NCI-H1105 (cell line): ENCODE measurements around the gene CLCN2.
"Not testable (repeated sequence)": the region's sequence is repeated elsewhere in the genome, so short reads cannot be mapped to it uniquely, and the experiment has no call there.

Source experiments
- DNase-seq: peaks from one replicate; lab custom pipeline; 2025; lab: John Stamatoyannopoulos, UW

CLCN2 gene

DNA sequence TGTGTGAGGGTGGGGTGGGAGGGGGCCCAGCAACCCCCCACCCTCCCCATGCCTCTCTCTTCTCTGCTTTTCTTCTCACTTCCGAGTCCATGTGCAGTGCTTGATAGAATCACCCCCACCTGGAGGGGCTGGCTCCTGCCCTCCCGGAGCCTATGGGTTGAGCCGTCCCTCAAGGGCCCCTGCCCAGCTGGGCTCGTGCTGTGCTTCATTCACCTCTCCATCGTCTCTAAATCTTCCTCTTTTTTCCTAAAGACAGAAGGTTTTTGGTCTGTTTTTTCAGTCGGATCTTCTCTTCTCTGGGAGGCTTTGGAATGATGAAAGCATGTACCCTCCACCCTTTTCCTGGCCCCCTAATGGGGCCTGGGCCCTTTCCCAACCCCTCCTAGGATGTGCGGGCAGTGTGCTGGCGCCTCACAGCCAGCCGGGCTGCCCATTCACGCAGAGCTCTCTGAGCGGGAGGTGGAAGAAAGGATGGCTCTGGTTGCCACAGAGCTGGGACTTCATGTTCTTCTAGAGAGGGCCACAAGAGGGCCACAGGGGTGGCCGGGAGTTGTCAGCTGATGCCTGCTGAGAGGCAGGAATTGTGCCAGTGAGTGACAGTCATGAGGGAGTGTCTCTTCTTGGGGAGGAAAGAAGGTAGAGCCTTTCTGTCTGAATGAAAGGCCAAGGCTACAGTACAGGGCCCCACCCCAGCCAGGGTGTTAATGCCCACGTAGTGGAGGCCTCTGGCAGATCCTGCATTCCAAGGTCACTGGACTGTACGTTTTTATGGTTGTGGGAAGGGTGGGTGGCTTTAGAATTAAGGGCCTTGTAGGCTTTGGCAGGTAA lies 15.9 kb downstream of the CLCN2 start:
- peak; percentile 12 for DNase-seq

DNA sequence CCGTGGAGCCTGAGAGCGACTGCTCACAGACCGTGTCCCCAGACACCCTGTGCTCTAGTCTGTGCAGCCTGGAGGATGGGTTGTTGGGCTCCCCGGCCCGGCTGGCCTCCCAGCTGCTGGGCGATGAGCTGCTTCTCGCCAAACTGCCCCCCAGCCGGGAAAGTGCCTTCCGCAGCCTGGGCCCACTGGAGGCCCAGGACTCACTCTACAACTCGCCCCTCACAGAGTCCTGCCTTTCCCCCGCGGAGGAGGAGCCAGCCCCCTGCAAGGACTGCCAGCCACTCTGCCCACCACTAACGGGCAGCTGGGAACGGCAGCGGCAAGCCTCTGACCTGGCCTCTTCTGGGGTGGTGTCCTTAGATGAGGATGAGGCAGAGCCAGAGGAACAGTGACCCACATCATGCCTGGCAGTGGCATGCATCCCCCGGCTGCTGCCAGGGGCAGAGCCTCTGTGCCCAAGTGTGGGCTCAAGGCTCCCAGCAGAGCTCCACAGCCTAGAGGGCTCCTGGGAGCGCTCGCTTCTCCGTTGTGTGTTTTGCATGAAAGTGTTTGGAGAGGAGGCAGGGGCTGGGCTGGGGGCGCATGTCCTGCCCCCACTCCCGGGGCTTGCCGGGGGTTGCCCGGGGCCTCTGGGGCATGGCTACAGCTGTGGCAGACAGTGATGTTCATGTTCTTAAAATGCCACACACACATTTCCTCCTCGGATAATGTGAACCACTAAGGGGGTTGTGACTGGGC lies 16.7 kb downstream of the CLCN2 start:
- DNase-seq, result no peak

DNA sequence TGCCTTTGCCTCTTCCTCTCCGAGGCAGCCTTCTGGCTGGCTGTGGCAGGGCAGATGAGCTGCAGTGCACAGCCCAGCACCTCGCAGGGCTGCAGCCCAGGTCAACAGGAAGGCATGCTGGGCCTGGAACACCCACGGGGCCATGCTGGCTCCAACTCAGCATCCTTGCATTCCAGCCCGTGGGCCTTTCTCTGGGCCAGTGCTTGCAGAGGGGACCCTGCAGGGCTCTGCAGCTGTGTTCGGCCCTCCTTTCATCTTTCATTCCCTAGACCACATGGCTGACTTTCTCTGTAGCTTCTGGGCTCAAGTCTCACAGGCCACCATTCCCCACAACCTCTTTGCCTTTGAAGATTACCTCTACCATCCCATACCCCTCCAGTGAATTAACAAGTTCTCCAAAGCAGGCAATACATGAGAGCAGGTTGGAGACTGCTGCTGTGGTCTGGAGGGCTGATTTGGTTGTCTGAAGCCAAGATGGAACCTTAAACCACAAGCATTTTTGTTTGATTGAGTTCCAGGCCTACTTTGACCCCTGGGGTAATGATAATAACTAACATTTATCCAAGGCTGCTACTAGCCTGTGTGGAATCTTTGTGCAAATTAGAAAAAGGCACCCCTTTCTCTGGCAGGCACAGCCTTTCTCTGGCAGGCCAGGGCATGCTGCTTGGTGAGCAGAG lies 18.1 kb downstream of the CLCN2 start:
- no peak for DNase-seq

DNA sequence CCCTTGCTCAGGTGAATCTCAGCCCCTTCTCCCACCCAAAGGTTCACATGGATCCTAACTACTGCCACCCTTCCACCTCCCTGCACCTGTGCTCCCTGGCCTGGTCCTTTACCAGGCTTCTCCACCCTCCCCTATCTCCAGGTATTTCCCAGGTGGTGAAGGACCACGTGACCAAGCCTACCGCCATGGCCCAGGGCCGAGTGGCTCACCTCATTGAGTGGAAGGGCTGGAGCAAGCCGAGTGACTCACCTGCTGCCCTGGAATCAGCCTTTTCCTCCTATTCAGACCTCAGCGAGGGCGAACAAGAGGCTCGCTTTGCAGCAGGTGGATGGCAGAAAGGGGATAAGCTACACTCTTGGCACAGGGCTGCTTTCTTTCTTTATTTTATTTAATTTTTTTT lies 19.5 kb downstream of the CLCN2 start:
- DNase-seq, result no peak

DNA sequence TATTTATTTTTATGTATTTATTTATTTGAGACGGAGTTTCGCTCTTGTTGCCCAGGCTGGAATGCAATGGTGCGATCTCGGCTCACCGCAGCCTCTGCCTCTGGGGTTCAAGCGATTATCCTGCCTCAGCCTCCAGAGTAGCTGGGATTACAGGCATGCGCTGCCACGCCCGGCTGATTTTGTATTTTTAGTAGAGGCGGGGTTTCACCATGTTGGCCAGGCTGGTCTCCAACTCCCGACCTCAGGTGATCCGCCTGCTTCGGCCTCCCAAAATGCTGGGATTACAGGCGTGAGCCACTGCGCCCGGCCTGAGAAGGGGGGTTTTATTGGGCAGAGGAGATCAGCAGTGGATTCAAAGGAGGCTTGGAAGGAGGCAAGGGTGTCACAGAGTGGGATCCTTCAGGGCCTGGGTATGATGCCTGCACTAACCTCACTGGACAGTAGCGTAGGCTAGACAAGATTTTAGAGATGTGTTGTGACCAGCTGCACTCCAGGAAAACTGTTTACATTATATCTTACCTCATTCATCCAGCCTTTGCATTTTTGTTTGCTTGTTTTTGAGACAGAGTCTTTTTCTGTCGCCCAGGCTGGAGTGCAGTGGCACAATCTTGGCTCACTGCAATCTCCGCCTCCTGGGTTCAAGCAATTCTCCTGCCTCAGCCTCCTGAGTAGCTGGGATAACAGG lies 21.8 kb downstream of the CLCN2 start:
- DNase-seq, result not testable (repeated sequence)

DNA sequence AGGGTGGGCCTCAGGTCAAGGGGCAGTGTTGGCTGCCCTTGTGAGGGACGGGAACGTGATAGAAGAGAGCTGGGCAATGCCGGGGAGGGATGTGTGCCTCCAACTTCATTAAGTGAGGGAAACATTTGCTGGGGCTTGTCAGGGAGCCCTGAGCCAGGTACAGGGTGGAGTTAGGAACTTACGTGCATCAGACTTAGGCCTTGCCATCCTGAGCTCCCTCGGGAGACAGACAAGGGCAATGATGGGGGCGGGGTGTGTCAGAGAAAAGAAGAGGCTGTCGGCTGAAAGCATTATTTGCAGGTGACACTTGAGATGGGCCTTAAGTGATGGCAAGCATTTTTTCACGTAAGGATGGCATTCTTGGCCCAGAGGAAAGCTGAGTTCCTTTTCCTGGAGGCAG lies 22.4 kb downstream of the CLCN2 start:
- DNase-seq, result peak; percentile 82

DNA sequence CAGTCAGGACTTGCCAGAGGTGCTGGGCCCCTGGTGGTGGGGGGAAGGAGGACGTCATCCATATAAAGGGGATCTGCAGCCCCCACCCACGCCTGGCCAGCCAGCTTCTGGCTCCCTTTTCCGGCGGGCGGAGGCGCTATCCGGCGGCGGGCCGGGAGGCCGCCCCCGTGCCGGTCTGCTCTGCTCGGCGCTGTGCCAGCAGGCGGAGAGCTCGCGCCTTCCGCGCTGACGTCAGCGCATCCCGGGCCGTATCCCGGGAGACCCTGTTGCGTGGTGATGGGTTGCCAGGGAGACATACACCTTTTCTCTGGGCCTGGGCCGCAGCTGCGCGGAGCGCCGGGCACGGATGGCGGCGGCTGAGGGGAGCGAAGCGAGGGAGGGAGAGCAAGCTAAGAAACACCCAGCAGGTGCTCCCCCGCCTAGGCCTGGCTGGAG lies 22.9 kb downstream of the CLCN2 start:
- peak; percentile 98 for DNase-seq

DNA sequence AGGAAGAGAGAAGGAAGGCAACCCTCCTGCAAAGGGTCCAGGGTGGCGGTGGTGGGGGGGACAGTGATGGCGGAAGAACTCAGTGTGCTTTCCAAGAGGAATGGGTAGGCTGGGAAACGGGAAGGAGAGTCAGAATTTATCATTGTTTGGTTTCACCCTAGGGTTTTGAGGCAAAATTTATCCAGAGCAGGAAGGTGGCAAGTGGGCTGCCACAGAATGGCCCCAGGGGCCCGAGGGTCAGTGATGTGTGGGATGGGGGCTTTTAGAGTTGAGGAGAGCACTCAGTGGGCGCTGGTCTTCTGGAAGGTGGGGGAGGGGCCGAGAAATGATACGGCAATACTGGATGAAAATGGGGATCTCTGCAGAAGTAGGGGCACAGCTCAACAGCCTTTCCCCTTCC lies 23.4 kb downstream of the CLCN2 start:
- no peak for DNase-seq

DNA sequence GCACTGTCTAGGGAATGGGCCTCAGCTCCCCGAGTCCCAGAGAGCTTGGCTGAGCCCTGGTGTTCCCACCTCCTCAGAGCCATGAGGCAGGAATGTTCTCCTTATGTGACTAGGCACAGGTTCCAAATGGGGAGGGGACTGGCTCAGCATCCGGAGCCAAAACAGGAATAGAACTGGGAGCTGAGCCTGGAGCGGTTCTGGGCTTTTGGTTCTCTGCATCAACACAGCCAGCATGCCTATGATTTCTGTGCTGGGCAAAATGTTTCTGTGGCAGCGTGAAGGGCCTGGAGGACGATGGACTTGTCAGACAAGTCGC lies 24.0 kb downstream of the CLCN2 start, which contains the start of gene FAM131A:
TSS of gene FAM131A (plus strand) at position 202 of the 316 bp plus-strand sequence. CDS start at position 233, 31 bp downstream.
- DNase-seq, result no peak

DNA sequence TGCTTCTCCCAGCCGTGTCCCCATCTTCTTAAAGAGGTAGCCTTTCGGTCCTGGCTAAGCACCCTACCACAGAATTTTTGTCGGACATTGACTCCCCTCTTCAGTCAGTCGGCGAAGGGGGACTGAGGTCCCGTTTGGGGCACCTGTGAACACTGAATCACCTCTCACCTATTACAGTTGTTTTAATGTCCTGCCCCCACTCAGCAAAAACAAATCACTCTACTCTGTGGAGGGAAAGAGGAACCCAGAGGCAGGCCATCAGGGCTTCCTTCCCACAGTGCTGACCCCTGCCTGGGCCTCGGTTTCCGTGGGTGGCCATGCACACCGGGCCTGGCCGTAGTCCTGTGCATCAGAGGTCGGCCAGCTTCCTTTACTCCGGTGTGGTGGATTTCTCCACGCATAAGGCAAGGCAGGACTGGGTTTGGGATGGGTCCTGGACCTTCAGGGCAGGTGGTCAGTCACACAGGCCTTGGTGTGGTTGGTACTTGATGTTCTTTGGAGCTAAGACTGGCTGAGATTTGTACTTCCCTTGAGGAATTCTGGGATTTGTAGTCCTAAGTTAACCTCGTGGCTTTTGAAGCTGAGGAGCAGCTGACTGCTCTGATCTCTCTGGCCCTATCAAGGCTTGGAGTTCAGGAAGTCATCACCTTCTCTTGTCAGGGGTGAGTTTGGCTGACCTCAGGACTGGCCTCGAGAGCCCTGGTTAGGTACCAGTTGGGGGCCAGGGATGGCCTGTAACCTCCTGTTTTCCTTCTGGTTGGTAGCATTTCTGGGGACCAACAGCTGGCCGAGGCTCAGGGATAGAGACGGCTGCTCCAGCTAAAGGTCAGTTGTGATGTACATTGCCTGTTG lies 24.6 kb downstream of the CLCN2 start:
- no peak for DNase-seq

DNA sequence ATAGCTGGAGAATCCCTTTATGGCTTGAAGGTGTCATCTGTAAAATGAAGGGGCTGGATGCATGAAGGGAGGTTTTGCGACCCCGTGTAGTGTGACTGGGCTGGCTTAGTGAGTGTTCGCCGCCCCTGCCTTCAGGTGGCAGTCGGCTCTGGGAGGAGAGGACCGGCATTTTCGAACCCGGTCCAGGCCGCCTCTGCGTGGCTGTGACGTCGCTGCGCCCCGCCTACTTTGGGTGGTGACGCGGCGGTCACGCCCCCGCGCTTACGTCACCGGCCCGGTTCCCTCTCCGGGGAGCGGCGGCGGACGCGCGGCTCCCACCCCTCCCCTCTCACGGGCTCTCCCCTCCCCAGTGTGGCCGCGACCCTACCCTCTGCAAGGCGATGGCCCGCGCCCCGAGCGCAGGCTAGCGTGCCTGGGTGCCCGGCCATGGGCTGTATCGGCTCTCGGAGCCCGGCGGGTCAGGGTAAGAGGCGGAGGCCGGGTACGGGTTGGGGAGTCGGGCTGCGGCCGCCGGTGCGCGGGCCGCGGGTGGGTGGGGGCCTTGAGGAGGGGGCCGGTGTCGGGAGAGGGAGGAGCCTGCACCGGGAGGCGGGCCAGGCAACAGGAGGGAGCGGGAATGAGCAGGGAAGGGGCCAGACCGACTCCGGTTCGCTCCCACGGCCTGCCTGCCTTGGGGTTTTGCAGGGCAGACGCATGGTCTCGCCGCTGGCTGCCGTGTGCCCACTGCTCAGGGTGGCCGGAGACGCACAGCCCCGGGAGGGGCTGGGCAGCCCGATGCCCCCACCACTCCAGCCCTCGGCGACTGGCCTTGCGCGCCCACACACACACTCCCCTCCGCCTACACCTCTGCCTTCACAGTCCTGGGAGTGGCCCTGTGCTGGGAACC lies 25.5 kb downstream of the CLCN2 start:
- peak; percentile 89 for DNase-seq

DNA sequence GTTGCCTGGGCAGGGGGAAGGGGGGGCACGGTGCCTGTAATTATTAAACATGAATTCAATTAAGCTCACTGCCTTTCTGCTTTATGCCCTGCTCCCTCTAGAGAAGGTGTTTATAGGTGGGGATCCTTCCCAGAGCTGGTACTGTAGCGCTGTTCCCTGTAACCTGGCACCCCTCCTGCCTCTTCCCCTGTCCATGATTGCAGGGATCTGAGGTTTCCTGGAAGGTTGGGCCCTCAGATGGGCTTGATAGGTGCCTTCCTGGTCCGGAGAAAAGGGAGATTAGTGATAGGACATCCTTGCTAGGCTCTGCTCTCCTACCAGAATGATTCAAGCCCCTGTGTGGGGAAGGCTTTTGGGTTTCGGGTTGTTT lies 26.1 kb downstream of the CLCN2 start:
- DNase-seq, result peak; percentile 42

DNA sequence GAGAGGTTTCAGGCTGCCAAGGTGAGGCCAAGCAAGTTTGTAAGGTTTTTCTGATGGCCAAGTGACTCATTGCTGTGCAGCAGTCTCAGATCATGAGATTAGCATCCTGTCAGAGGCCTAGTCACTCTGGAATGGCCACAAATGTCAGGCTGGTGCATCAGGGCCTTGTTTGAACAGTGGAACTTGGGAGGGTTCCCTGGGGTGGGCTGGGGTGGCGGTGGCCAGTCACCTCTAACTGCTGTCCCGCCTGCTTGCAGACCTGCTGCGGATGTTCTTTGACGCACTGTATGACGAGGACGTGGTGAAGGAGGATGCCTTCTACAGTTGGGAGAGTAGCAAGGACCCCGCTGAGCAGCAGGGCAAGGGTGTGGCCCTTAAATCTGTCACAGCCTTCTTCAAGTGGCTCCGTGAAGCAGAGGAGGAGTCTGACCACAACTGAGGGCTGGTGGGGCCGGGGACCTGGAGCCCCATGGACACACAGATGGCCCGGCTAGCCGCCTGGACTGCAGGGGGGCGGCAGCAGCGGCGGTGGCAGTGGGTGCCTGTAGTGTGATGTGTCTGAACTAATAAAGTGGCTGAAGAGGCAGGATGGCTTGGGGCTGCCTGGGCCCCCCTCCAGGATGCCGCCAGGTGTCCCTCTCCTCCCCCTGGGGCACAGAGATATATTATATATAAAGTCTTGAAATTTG lies 26.8 kb downstream of the CLCN2 start:
- no peak for DNase-seq

DNA sequence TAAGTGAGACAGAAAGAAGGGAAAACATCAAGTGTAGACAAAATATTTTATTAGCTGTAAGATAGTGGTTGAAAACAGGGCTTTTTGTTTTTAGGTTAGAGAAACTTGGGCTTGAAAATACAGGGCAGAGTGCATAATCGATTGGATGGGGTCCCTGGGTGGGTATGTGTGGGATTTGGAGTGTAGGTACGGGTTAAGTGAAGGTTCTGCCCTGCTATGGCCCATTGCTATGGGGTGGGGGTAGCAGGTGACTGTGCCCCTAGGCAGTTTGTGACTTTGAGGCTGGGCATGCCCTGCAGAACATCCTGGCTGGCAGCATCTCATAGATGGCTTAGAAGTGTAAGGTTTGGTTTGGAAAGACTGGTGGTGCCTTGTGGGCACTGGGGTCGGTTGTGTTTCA lies 27.7 kb downstream of the CLCN2 start:
- DNase-seq, result no peak

DNA sequence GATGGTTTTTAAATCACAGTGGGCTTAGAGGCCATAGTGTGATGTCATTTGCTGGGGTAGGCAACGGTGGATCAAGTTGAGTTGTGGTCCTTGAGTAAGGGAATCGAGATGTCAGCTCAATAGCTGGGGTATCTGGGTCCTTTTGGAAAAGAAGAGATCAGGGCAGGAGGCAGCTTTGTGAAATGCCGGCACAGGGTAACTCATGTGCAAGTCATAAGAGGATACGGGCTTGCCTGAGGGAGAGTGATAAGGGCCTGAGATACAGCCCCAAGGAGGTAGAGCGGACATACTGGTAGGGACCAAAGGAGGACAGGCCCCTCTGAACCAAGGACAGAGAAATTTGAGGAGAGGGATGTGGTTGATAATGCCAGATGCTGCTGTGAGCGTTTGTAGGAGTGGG lies 28.2 kb downstream of the CLCN2 start:
- no peak for DNase-seq

DNA sequence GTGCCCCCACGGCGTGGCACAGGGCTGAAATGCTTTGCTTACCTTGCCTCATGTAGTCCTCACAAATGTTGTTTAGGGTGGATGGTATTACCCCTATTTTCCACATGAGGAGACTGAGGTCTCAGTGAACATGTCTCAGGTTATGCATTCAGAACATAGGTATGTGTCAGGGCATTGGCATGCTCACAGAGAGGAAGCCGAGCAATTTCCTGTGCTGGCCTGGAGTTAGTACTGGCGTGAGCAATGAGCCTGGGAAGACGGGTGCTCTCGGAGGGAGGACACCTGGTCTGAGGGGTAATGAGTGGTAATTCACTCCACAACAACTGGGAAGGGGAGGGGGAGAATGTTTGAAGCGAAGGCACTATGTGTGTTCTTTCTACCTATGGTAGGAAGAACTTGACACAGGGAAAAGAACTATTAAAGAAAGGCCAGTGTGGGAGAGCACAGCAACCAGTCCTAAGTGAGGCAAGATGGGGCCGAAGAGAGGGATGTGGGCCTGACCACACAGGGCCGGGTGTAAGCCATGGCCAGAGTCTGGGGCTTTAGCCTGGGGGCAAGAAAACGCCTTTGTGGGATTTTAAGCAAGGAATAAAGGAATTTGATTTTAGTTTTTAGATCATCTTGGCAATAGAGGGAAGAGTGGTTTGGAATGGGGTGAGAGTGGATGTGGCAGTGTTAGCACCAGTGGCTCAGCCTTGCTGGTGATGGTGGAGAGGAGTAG lies 28.9 kb downstream of the CLCN2 start:
- no peak for DNase-seq

DNA sequence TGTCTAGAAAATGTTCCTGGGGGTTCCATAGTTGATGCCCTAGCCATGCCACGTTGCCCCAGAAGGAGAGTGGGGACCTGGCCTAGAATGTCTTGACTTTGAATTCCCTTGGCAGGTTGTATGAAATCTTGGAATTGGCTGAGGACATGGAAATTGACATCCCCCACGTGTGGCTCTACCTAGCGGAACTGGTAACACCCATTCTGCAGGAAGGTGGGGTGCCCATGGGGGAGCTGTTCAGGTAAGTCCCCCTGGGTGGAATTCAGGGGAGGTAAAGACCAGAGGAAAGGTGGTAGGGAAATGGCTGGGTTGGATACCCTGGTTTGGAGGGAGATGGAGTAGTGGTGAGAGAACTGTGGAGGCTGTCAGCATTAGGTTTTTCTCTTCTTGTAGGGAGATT lies 32.9 kb downstream of the CLCN2 start:
- no peak for DNase-seq

DNA sequence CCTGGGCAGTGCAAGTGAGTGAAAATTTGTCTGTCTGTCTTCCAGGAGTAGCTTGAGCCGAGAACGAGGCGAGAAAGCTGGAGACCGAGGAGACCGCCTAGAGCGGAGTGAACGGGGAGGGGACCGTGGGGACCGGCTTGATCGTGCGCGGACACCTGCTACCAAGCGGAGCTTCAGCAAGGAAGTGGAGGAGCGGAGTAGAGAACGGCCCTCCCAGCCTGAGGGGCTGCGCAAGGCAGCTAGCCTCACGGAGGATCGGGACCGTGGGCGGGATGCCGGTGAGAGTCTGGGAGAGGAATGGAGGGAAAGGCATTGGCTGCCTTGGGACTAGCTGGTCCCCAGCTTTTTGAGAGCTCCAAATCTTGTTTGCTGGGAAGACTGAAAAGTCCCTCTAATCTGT lies 34.2 kb downstream of the CLCN2 start:
- DNase-seq, result no peak

DNA sequence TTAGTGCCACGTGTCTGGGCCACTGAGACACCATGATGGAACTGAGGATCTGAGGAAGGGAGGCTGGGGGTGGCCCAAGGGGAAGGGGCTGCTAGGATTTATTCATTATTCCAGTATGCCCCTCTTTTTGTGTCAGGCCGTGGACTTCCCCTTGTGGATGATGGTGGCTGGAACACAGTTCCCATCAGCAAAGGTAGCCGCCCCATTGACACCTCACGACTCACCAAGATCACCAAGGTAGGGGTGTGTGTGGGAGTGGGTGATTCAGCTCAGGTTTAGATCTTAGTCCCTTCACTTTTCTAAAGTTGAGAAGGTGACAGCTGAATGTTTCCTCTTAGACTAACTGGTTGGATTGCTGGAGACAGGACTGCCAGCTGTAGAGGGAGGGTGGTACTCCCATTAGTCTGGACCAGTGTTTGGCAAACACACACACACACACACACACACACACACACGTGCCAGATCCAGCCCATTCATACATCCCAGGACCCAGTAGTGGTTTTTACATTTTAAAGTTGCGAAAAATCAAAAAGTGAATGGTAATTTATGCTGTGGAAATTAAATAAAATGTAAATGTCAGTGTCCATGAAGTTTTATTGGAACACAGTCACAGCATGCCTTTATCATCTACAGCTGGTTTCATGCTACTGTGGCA lies 35.6 kb downstream of the CLCN2 start:
- no peak for DNase-seq
